Measurements from ENCODE around the gene EFS. TPM values are rescaled to one million over a fixed set of nuclear protein-coding genes. Genes with fewer than 3 reads are reported as not detected.
"Not testable (repeated sequence)": the region's sequence is repeated elsewhere in the genome, so short reads cannot be mapped to it uniquely, and the experiment has no call there.

Gene EFS
- total and polyA plus RNA-seq, 9 donors, result 10.8 to 44.2 (median 29.2) TPM

GRCh38 chr14:23327947-23328744 is 36.8 kb downstream of the EFS start:
- Histone ChIP-seq H3K36me3 (no peaks in the 10 kb centered on the region), H3K9me3 (no peaks in the 10 kb centered on the region), H3K27me3 (no peaks in the 10 kb centered on the region), H3K4me3 (no peak overlapping the region), H3K4me1 (ENCODE audit: insufficient read depth) (peaks cover 2% of the 10 kb centered on the region), H3K27ac (no peak overlapping the region)
- intact Hi-C loops (cut with DNase I), result loop anchor here (5.0 to 10.0 kb wide), 6 partner anchors 49 to 237 kb away; partner anchors contain the start of genes NGDN (in 3 of the 4), CMTM5 (in 2 of the 4), AP1G2 (in 1 of the 4) and THTPA (in 1 of the 4)
- TF ChIP-seq POLR2A (IDR thresholded peaks at IDR 0.05) (no peak), CTCF (IDR thresholded peaks at IDR 0.05) (peak; percentile 68 to 85 (median 83))
- WGBS, 3 donors, result 12 to 18% (median 14%) methylated on average over 4 of the region's 4 CpGs
- peak in 4 of 5 donors; percentile 59 to 84 (median 66) for DNase-seq

GRCh38 chr14:23326491-23327332 is 38.3 kb downstream of the EFS start:
- H3K4me1 ChIP-seq (ENCODE audit: insufficient read depth), result peaks cover 3% of the 10 kb centered on the region
- H3K27ac ChIP-seq, result no peak overlapping the region
- intact Hi-C loops (cut with DNase I), result loop anchor here (5.0 to 10.0 kb wide), 6 partner anchors 51 to 238 kb away; partner anchors contain the start of genes NGDN (in 3 of the 4), CMTM5 (in 2 of the 4), AP1G2 (in 1 of the 4) and THTPA (in 1 of the 4)
- H3K4me3 ChIP-seq, result no peak overlapping the region
- DNase-seq, result no peak
- TF ChIP-seq CTCF (IDR thresholded peaks at IDR 0.05) (no peak), EP300 (IDR thresholded peaks at IDR 0.05) (no peak), POLR2A (IDR thresholded peaks at IDR 0.05) (no peak)
- H3K9me3 ChIP-seq, result no peaks in the 10 kb centered on the region
- WGBS, 3 donors, result 62 to 66% (median 63%) methylated on average over 13 of the region's 13 CpGs
- no peaks in the 10 kb centered on the region for H3K36me3 ChIP-seq
- no peaks in the 10 kb centered on the region for H3K27me3 ChIP-seq

GRCh38 chr14:23325746-23326145 is 39.2 kb downstream of the EFS start:
- WGBS, 3 donors, result 56 to 83% (median 76%) methylated on average over 5 of the region's 5 CpGs
- H3K4me3 ChIP-seq, result not testable (repeated sequence)
- intact Hi-C loops (cut with DNase I), result loop anchor here (5.0 to 10.0 kb wide), 6 partner anchors 52 to 239 kb away; partner anchors contain the start of genes NGDN (in 3 of the 4), CMTM5 (in 2 of the 4), AP1G2 (in 1 of the 4) and THTPA (in 1 of the 4)

GRCh38 chr14:23324993-23325392 is 40.0 kb downstream of the EFS start:
- 43 to 63% (median 43%) methylated on average over 7 of the region's 7 CpGs for WGBS, 3 donors

More at GRCh38 chr14:23325746-23326145, 39.2 kb downstream of the EFS start:
- H3K4me1 ChIP-seq (ENCODE audit: insufficient read depth); DNase-seq; H3K36me3 ChIP-seq; H3K27ac ChIP-seq; H3K27me3 ChIP-seq; H3K9me3 ChIP-seq: not testable (repeated sequence)

More at GRCh38 chr14:23324993-23325392, 40.0 kb downstream of the EFS start:
- H3K4me3 ChIP-seq, result no peak overlapping the region
- H3K27ac ChIP-seq, result no peak overlapping the region
- intact Hi-C loops (cut with DNase I), result loop anchor here (5.0 to 10.0 kb wide), 6 partner anchors 52 to 240 kb away; partner anchors contain the start of genes NGDN (in 3 of the 4), CMTM5 (in 2 of the 4), AP1G2 (in 1 of the 4) and THTPA (in 1 of the 4)
- DNase-seq, result no peak
- no peaks in the 10 kb centered on the region for H3K9me3 ChIP-seq
- no peak for TF ChIP-seq EP300 (IDR thresholded peaks at IDR 0.05)
- TF ChIP-seq CTCF (IDR thresholded peaks at IDR 0.05), result no peak
- no peak for TF ChIP-seq POLR2A (IDR thresholded peaks at IDR 0.05)
- peaks cover 10% of the 10 kb centered on the region for H3K4me1 ChIP-seq (ENCODE audit: insufficient read depth)
- H3K27me3 ChIP-seq, result no peaks in the 10 kb centered on the region
- no peaks in the 10 kb centered on the region for H3K36me3 ChIP-seq

Data from ovary (tissue), 9 donors.